ENCODE results near the gene IL20. TPM values are rescaled to one million over a fixed set of nuclear protein-coding genes. Genes with fewer than 3 reads are reported as not detected.

Gene IL20, protein sequence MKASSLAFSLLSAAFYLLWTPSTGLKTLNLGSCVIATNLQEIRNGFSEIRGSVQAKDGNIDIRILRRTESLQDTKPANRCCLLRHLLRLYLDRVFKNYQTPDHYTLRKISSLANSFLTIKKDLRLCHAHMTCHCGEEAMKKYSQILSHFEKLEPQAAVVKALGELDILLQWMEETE
- not detected in 2 replicates for total RNA-seq

GRCh38 chr1:206864939-206865671 is at the start of gene IL20:
Gene IL20, plus strand, starts transcription at chr1:206865623. Its CDS starts 230 bp downstream, at chr1:206865853.

DNA sequence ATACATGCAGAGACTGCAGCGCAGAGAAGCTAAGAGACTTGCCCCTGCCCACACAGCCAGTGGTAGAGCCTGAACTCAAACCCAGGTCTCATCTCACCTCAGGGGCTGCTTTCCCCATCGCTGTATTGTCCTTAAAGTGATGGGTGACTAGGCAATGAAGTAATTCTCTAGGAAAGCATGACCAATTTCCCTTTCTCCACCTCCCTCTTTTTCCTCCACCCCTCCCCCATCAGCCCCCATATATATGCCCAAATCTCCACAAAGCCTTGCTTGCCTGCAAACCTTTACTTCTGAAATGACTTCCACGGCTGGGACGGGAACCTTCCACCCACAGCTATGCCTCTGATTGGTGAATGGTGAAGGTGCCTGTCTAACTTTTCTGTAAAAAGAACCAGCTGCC is 31.8 kb downstream of the IL20 start, which contains the start of gene IL24:
TSS of gene IL24 (plus strand) at position 269 of the 400 bp plus-strand sequence. CDS start 390 bp downstream, outside the sequence.

Other genes with a start within 250 kb of the IL20 start
- 15.4 and 24.6 TPM in 2 replicates for gene DYRK3, start 230.1 kb upstream of the IL20 start, total RNA-seq
- 21.7 and 27.4 TPM in 2 replicates for gene MAPKAPK2, start 180.7 kb upstream of the IL20 start, total RNA-seq
- gene IL19, start 94.8 kb upstream of the IL20 start, total RNA-seq: not detected in 2 replicates
- gene IL10, start 93.1 kb upstream of the IL20 start, total RNA-seq: not detected in 2 replicates
- gene IL24, start 31.8 kb downstream of the IL20 start, total RNA-seq: not detected in 2 replicates
- not detected in 2 replicates for gene FCMR, start 56.3 kb downstream of the IL20 start, total RNA-seq
- gene PIGR, start 80.8 kb downstream of the IL20 start, total RNA-seq: not detected in 2 replicates
- under 0.01 TPM in 1 of 2 replicates, not detected in the other for gene FCAMR, start 104.8 kb downstream of the IL20 start, total RNA-seq
- under 0.01 TPM in 2 replicates for gene C1orf116, start 167.1 kb downstream of the IL20 start, total RNA-seq
- 3.3 and 3.8 TPM in 2 replicates for gene YOD1, start 185.6 kb downstream of the IL20 start, total RNA-seq
- gene PFKFB2, start 187.7 kb downstream of the IL20 start, total RNA-seq: 4.6 and 4.7 TPM in 2 replicates
- gene C4BPB, start 223.2 kb downstream of the IL20 start, total RNA-seq: not detected in 2 replicates
- under 0.01 TPM in 1 of 2 replicates, not detected in the other for gene C4BPA, start 238.6 kb downstream of the IL20 start, total RNA-seq